CD14-positive monocyte (primary cell): ENCODE measurements around the gene ANKRD13C. TPM values are rescaled to one million over a fixed set of nuclear protein-coding genes. Genes with fewer than 3 reads are reported as not detected.

Experiments
- DNase-seq, 3 donors: peaks; one replicate each; pipeline ENCODE4 v3.0.0-alpha.2; 2011 to 2022
- H2AFZ ChIP-seq: 2 replicates; pipeline ENCODE4 v1.6.0; 2012; ENCODE audit warnings: mild to moderate bottlenecking, low read depth, low read length, inconsistent platforms; ENCODE audit not compliant: insufficient read depth, poor library complexity, severe bottlenecking
- H3K27ac ChIP-seq, 2 donors: 1 replicate in 1 of 2; 2 replicates in 1 of 2; pipeline ENCODE4 v1.5.1; 2012 to 2013; ENCODE audit warnings: low read length in 2 of 2, control low read depth in 1 of 2, inconsistent platforms in 1 of 2, low read depth in 1 of 2, mild to moderate bottlenecking in 1 of 2
- H3K27me3 ChIP-seq, 2 donors: one replicate each; pipeline versions ENCODE4 v1.6.0 to v1.6.1; 2011 to 2013; ENCODE audit warnings: low read length in 2 of 2; ENCODE audit not compliant: control insufficient read depth in 2 of 2, insufficient read depth in 2 of 2
- H3K36me3 ChIP-seq, 2 donors: replicated peaks in 1 of 2; 1 replicate in 1 of 2; 2 replicates in 1 of 2; pipeline versions ENCODE4 v1.5.1 to v1.6.1; 2012 to 2013; ENCODE audit warnings: low read length in 2 of 2, control low read depth in 1 of 2, inconsistent platforms in 1 of 2, mild to moderate bottlenecking in 1 of 2; ENCODE audit not compliant: insufficient read depth in 2 of 2, control insufficient read depth in 1 of 2
- H3K4me1 ChIP-seq, 2 donors: 1 replicate in 1 of 2; 2 replicates in 1 of 2; pipeline versions ENCODE4 v1.5.1 to v1.6.1; 2012 to 2013; ENCODE audit warnings: low read length in 2 of 2, control low read depth in 1 of 2, inconsistent platforms in 1 of 2, mild to moderate bottlenecking in 1 of 2, moderate library complexity in 1 of 2; ENCODE audit not compliant: insufficient read depth in 2 of 2, control insufficient read depth in 1 of 2
- H3K4me2 ChIP-seq: replicated peaks from 2 replicates; pipeline ENCODE3; 2012; ENCODE audit warnings: low read length, moderate library complexity, mild to moderate bottlenecking; ENCODE audit not compliant: poor library complexity, severe bottlenecking; ENCODE audit errors: extremely low read depth
- H3K4me3 ChIP-seq, 3 experiments: fragments of 200-600 bp in 1 of 3; sonication (generic) in 1 of 3; replicated peaks in 1 of 3; 1 replicate in 2 of 3; 2 replicates in 1 of 3; pipeline ENCODE4 v1.5.1; 2011 to 2013; ENCODE audit warnings: low read length in 3 of 3, mild to moderate bottlenecking in 3 of 3, control low read depth in 2 of 3, low read depth in 2 of 3, inconsistent platforms in 1 of 3, moderate library complexity in 1 of 3
- H3K79me2 ChIP-seq: 2 replicates; pipeline ENCODE4 v1.6.0; 2012; ENCODE audit warnings: mild to moderate bottlenecking, control low read depth, inconsistent platforms, low read length, moderate library complexity; ENCODE audit not compliant: insufficient read depth
- H3K9ac ChIP-seq: 2 replicates; pipeline ENCODE4 v1.6.0; 2017; ENCODE audit warnings: low read length, mild to moderate bottlenecking; ENCODE audit not compliant: insufficient read depth, poor library complexity, severe bottlenecking
- H3K9me3 ChIP-seq, 2 donors: replicated peaks in 1 of 2; 1 replicate in 1 of 2; 2 replicates in 1 of 2; pipeline versions ENCODE4 v1.5.1 to v1.6.1; 2012 to 2013; ENCODE audit warnings: low read length in 2 of 2, control low read depth in 1 of 2; ENCODE audit not compliant: control insufficient read depth in 1 of 2, insufficient read depth in 1 of 2
- H4K20me1 ChIP-seq: 2 replicates; pipeline ENCODE4 v1.6.0; 2012; ENCODE audit warnings: mild to moderate bottlenecking, low read length, control low read depth, moderate library complexity; ENCODE audit not compliant: insufficient read depth
- H3K27ac Mint-ChIP-seq, 7 donors: one replicate each; pipeline ENCODE4 v1.8.0; 2020; ENCODE audit warnings: mild to moderate bottlenecking in 7 of 7, mixed read lengths in 7 of 7, moderate library complexity in 6 of 7, inconsistent platforms in 2 of 7
- H3K27me3 Mint-ChIP-seq, 3 donors: one replicate each; pipeline ENCODE4 v1.8.0; 2021 to 2022; ENCODE audit warnings: low read depth in 3 of 3, mild to moderate bottlenecking in 3 of 3, mixed read lengths in 3 of 3, moderate library complexity in 3 of 3, inconsistent platforms in 1 of 3
- H3K36me3 Mint-ChIP-seq, 2 donors: one replicate each; pipeline ENCODE4 v1.8.0; 2020; ENCODE audit warnings: mixed read lengths in 2 of 2, inconsistent platforms in 1 of 2, mild to moderate bottlenecking in 1 of 2
- H3K4me1 Mint-ChIP-seq: one replicate; pipeline ENCODE4 v1.8.0; 2020; ENCODE audit warnings: mild to moderate bottlenecking, mixed read lengths
- H3K4me3 Mint-ChIP-seq, 2 donors: one replicate each; pipeline ENCODE4 v1.8.0; 2020; ENCODE audit warnings: mild to moderate bottlenecking in 2 of 2, mixed read lengths in 2 of 2, moderate library complexity in 1 of 2
- H3K9me3 Mint-ChIP-seq, 7 donors: one replicate each; pipeline ENCODE4 v1.8.0; 2020 to 2022; ENCODE audit warnings: mixed read lengths in 7 of 7, mild to moderate bottlenecking in 6 of 7, moderate library complexity in 6 of 7, inconsistent platforms in 2 of 7
- WGBS: methylation state at CpG from one replicate; pipeline ENCODE4 v1.1.5; 2013; ENCODE audit warnings: missing lambda C conversion rate; ENCODE audit not compliant: insufficient coverage; 5-methylcytosine and 5-hydroxymethylcytosine counted together
- intact Hi-C, 2 donors: fragments of 100-400 bp; cut with micrococcal nuclease; formaldehyde crosslinking; loops; one replicate each; pipeline versions ENCODE4 v1.15.0 to v1.15.1; 2023
- polyA plus RNA-seq, 3 donors: library from polyadenylated mRNA; depleted of rRNA in 1 of 3; unstranded in 2 of 3; stranded (reverse) in 1 of 3; fragments of 300-500 nt in 2 of 3; fragments of >200 nt in 1 of 3; fragmentation: Illumina TruSeq in 2 of 3; gene quantifications; 1 replicate in 2 of 3; 2 replicates in 1 of 3; pipeline ENCODE4 v1.2.3, GENCODE V29; 2012 to 2021
- TF ChIP-seq, protein P1 (sequence below): fragments of 200-600 bp; IDR thresholded peaks from one replicate; pipeline ENCODE4 v1.8.0; 2022; ENCODE audit warnings: antibody characterized with exemption, mild to moderate bottlenecking

Gene ANKRD13C
- polyA plus RNA-seq, 3 donors = 4.5 to 7.6 (median 6.5) TPM

DNA sequence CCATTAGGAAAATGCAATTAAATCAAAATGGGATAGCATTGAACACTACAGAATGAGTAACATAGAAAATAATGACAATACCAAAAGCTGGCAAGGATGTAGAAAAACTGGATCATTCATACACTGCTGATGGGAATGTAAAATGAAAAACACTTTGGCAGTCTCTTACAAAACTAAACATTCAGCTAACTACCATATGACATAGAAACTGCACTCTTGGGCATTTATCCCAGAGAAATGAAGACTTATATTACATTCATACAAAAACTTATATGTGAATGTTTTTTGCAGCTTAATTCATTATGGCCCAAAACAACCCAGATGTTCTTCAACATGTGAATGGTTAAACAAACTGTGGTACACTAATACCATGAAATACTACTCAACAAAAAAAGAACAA lies 66.4 kb downstream of the ANKRD13C start:
- DNase-seq = no peak
- H3K4me1 Mint-ChIP-seq = no peaks in the 10 kb centered on the region
- Histone ChIP-seq H3K4me3 (no peak overlapping the region), H3K4me2 (no peak overlapping the region), H3K27me3 (no peaks in the 10 kb centered on the region), H3K36me3 (peaks cover 34 to 62% of the 10 kb centered on the region in 2 donors), H3K9ac (no peak overlapping the region), H3K4me1 (no peaks in the 10 kb centered on the region), H2AFZ (no peak overlapping the region), H4K20me1 (no peaks in the 10 kb centered on the region), H3K27ac (no peak overlapping the region), H3K79me2 (no peaks in the 10 kb centered on the region), H3K9me3 (no peaks in the 10 kb centered on the region)
- H3K27me3 Mint-ChIP-seq = no peaks in the 10 kb centered on the region
- H3K9me3 Mint-ChIP-seq = no peaks in the 10 kb centered on the region
- peaks cover 41 to 72% of the 10 kb centered on the region in 2 donors for H3K36me3 Mint-ChIP-seq
- TF ChIP-seq, protein P1, sequence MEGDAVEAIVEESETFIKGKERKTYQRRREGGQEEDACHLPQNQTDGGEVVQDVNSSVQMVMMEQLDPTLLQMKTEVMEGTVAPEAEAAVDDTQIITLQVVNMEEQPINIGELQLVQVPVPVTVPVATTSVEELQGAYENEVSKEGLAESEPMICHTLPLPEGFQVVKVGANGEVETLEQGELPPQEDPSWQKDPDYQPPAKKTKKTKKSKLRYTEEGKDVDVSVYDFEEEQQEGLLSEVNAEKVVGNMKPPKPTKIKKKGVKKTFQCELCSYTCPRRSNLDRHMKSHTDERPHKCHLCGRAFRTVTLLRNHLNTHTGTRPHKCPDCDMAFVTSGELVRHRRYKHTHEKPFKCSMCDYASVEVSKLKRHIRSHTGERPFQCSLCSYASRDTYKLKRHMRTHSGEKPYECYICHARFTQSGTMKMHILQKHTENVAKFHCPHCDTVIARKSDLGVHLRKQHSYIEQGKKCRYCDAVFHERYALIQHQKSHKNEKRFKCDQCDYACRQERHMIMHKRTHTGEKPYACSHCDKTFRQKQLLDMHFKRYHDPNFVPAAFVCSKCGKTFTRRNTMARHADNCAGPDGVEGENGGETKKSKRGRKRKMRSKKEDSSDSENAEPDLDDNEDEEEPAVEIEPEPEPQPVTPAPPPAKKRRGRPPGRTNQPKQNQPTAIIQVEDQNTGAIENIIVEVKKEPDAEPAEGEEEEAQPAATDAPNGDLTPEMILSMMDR = no peak
- intact Hi-C loops = no loop called here
- no peak overlapping the region for H3K4me3 Mint-ChIP-seq
- H3K27ac Mint-ChIP-seq = no peak overlapping the region

DNA sequence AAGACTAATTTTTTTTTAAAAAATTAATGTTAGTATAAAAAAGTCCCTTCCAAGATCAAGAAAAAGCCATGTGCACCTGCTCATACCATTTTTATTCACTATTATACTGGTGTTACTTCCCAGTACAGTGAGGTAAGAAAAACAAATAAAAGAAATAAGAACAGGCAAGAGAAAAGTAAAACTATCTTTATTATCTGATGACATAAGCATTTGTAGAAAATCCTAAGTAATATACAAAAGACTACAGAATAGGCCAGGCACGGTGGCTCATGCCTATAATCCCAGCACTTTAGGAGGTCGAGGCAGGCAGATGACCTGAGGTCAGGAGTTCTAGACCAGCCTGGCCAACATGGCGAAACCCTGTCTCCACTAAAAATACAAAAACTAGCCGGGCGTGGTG lies 68.1 kb downstream of the ANKRD13C start:
- H3K27me3 ChIP-seq = no peaks in the 10 kb centered on the region
- H3K9me3 ChIP-seq = no peaks in the 10 kb centered on the region
- no peak overlapping the region for H3K27ac Mint-ChIP-seq
- 100% methylated on average over 1 of the region's 5 CpGs for WGBS
- no peaks in the 10 kb centered on the region for H3K79me2 ChIP-seq
- no peak overlapping the region for H2AFZ ChIP-seq
- intact Hi-C loops = no loop called here
- H3K9ac ChIP-seq = no peak overlapping the region
- no peak for DNase-seq
- TF ChIP-seq, protein P1 = no peak
- H3K36me3 ChIP-seq = peaks cover 29 to 48% of the 10 kb centered on the region in 2 donors
- peaks cover 34 to 63% of the 10 kb centered on the region in 2 donors for H3K36me3 Mint-ChIP-seq
- no peaks in the 10 kb centered on the region for H3K4me1 ChIP-seq
- H3K27me3 Mint-ChIP-seq = peaks cover 0 to 1% (median 0%) of the 10 kb centered on the region in 3 donors
- H4K20me1 ChIP-seq = no peaks in the 10 kb centered on the region
- no peak overlapping the region for H3K4me3 ChIP-seq
- H3K27ac ChIP-seq = no peak overlapping the region
- no peak overlapping the region for H3K4me3 Mint-ChIP-seq
- no peak overlapping the region for H3K4me2 ChIP-seq
- H3K9me3 Mint-ChIP-seq = no peaks in the 10 kb centered on the region
- no peaks in the 10 kb centered on the region for H3K4me1 Mint-ChIP-seq
